SU-DHL-6 (cell line): ENCODE data around the gene ITPK1.

Source experiments
- H2AFZ ChIP-seq: fragments of 200-600 bp; sonication (generic); 2 replicates; pipeline ENCODE4 v1.6.1; 2014; ENCODE audit warnings: low read depth, mild to moderate bottlenecking, moderate library complexity, mixed read lengths, antibody characterized with exemption, low read length; ENCODE audit not compliant: severe bottlenecking
- H3F3A ChIP-seq: fragments of 200-600 bp; shearing (Covaris generic); 2 replicates; pipeline ENCODE4 v1.6.0; 2016; ENCODE audit warnings: antibody characterized with exemption, mild to moderate bottlenecking; ENCODE audit not compliant: insufficient read depth
- H3K27ac ChIP-seq: fragments of 200-600 bp; sonication (generic); 2 replicates; pipeline ENCODE4 v1.5.1; 2016; ENCODE audit warnings: low read depth, mild to moderate bottlenecking, low read length, moderate library complexity, mixed read lengths
- H3K27me3 ChIP-seq: fragments of 200-600 bp; sonication (generic), shearing (Covaris generic); 2 replicates; pipeline ENCODE4 v1.6.0; 2014; ENCODE audit warnings: mild to moderate bottlenecking, low read length
- H3K36me3 ChIP-seq: fragments of 200-600 bp; sonication (generic); 2 replicates; pipeline ENCODE4 v1.6.1; 2014; ENCODE audit warnings: mild to moderate bottlenecking, low read length, mixed read lengths
- H3K4me2 ChIP-seq: fragments of 300-600, 200-600 bp; shearing (Covaris generic), sonication (generic); 2 replicates; pipeline ENCODE4 v1.6.0; 2014; ENCODE audit warnings: low read length, low read depth, mild to moderate bottlenecking; ENCODE audit not compliant: poor library complexity, severe bottlenecking
- H3K4me3 ChIP-seq: fragments of 200-600 bp; sonication (generic); 2 replicates; pipeline ENCODE4 v1.5.1; 2014; ENCODE audit warnings: antibody characterized with exemption, low read length, mild to moderate bottlenecking, mixed read lengths; ENCODE audit not compliant: insufficient read depth, poor library complexity, severe bottlenecking
- H3K79me2 ChIP-seq: fragments of 200-600 bp; sonication (generic); 2 replicates; pipeline ENCODE4 v1.6.1; 2014; ENCODE audit warnings: mild to moderate bottlenecking, low read length, moderate library complexity; ENCODE audit not compliant: insufficient read depth
- H3K9ac ChIP-seq: fragments of 200-600 bp; sonication (generic); 2 replicates; pipeline ENCODE4 v1.7.0; 2014; ENCODE audit warnings: mild to moderate bottlenecking, low read length
- H3K9me2 ChIP-seq: fragments of 200-600 bp; sonication (generic); replicated peaks from 2 replicates; pipeline ENCODE4 v1.6.1; 2014; ENCODE audit warnings: low read length; ENCODE audit not compliant: insufficient read depth
- H3K9me3 ChIP-seq: fragments of 200-600 bp; sonication (generic); 2 replicates; pipeline ENCODE4 v1.6.1; 2014; ENCODE audit warnings: low read length, mixed read lengths; ENCODE audit not compliant: insufficient read depth
- H4K20me1 ChIP-seq: fragments of 200-600 bp; sonication (generic); 2 replicates; pipeline ENCODE4 v1.6.1; 2014; ENCODE audit warnings: low read depth, mild to moderate bottlenecking, antibody characterized with exemption, low read length, moderate library complexity, mixed read lengths
- EZH2phosphoT487 ChIP-seq: fragments of 200-600 bp; sonication (generic), shearing (Covaris generic); conservative IDR thresholded peaks from 2 replicates; pipeline ENCODE4 v1.6.1; 2018; ENCODE audit warnings: mild to moderate bottlenecking, antibody characterized with exemption, low read length, moderate library complexity, mixed read lengths
- TF ChIP-seq, protein P1 (sequence below): fragments of 200-600 bp; sonication (generic); IDR thresholded peaks from one replicate; pipeline ENCODE4 v1.5.1; 2017; ENCODE audit warnings: antibody characterized with exemption, mild to moderate bottlenecking, low read length, moderate library complexity; ENCODE audit not compliant: insufficient read depth, poor library complexity, severe bottlenecking

The ITPK1 gene

DNA sequence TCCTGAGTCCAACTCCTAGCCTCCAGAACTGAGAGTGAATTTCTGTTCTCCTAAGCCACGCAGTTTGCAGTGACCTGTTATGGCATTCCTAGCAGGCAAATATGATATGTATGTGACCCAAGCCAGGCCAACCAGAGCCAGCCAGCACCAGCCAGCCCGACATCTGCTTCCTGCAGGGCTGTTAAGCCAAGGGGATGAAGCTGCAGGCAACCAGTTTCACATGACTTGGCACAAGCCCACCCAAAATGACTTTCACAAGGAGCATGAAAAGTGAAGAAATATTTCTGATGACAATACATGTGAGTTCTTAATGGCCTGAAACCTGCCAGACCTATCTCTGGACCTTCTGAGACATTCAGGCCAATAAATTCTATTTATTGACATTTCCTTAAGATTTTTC, 68.1 kb downstream of the ITPK1 start:
- Histone ChIP-seq H3K36me3 (no peaks in the 10 kb centered on the region), H3K27me3 (no peaks in the 10 kb centered on the region), H3K9me2 (no peaks in the 10 kb centered on the region), H3K79me2 (no peaks in the 10 kb centered on the region), H3K9me3 (no peaks in the 10 kb centered on the region), H4K20me1 (no peaks in the 10 kb centered on the region), H3K4me2 (no peak overlapping the region), H3K4me3 (no peak overlapping the region), H3F3A (no peaks in the 10 kb centered on the region), H3K9ac (no peak overlapping the region), H3K27ac (no peak overlapping the region), H2AFZ (no peak overlapping the region)
- TF ChIP-seq, protein P1, sequence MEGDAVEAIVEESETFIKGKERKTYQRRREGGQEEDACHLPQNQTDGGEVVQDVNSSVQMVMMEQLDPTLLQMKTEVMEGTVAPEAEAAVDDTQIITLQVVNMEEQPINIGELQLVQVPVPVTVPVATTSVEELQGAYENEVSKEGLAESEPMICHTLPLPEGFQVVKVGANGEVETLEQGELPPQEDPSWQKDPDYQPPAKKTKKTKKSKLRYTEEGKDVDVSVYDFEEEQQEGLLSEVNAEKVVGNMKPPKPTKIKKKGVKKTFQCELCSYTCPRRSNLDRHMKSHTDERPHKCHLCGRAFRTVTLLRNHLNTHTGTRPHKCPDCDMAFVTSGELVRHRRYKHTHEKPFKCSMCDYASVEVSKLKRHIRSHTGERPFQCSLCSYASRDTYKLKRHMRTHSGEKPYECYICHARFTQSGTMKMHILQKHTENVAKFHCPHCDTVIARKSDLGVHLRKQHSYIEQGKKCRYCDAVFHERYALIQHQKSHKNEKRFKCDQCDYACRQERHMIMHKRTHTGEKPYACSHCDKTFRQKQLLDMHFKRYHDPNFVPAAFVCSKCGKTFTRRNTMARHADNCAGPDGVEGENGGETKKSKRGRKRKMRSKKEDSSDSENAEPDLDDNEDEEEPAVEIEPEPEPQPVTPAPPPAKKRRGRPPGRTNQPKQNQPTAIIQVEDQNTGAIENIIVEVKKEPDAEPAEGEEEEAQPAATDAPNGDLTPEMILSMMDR = no peak
- no peak for TF ChIP-seq EZH2phosphoT487

DNA sequence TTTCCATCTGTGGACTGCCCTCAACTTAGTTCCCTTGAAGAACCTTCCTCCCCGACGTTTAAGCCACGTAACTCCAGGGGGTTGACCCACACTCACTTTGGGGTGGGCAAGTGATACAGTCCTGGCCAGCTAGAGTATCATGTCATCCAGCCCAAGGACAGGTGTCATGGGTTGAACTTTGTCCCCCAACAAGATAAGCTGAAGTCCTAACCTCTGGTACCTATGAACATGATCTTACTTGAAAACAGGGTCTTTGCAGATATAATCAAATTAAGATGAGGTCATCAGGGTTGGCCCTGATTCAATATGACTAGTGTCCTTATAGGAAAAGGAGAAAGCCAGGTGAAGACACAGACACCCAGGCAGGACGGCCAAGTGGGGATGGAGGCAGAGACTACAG, 68.6 kb downstream of the ITPK1 start:
- H4K20me1 ChIP-seq = no peaks in the 10 kb centered on the region
- H3K9me3 ChIP-seq = no peaks in the 10 kb centered on the region
- H3K79me2 ChIP-seq = no peaks in the 10 kb centered on the region
- H3K27me3 ChIP-seq = no peaks in the 10 kb centered on the region
- H3F3A ChIP-seq = no peaks in the 10 kb centered on the region
- no peak overlapping the region for H3K4me3 ChIP-seq
- no peak overlapping the region for H3K4me2 ChIP-seq
- H3K36me3 ChIP-seq = no peaks in the 10 kb centered on the region
- no peak overlapping the region for H3K9ac ChIP-seq
- no peak overlapping the region for H2AFZ ChIP-seq
- TF ChIP-seq, protein P1 = no peak
- TF ChIP-seq EZH2phosphoT487 = no peak
- no peak overlapping the region for H3K27ac ChIP-seq
- no peaks in the 10 kb centered on the region for H3K9me2 ChIP-seq

DNA sequence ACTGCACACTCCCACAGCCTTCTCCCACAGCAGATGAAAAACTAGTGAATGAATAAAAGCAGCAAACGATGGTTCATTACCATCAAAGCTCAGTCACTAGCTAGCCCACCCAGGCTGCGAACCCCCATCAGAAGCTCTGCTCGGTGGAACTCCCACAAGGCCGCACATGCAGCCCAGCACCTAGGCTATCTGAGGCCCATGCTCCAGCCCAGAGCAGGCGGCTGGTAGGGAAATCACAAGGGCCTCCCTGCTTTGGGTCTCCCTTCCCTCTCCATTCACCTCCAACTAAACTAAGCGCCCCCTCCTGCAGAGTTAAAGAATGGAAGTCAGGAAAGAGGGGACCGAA, 69.0 kb downstream of the ITPK1 start:
- H3K9me3 ChIP-seq = no peaks in the 10 kb centered on the region
- no peak overlapping the region for H3K4me2 ChIP-seq
- H3K36me3 ChIP-seq = no peaks in the 10 kb centered on the region
- no peak overlapping the region for H3K4me3 ChIP-seq
- H2AFZ ChIP-seq = no peak overlapping the region
- H3K79me2 ChIP-seq = no peaks in the 10 kb centered on the region
- H3K9ac ChIP-seq = no peak overlapping the region
- no peak overlapping the region for H3K27ac ChIP-seq
- H3K27me3 ChIP-seq = no peaks in the 10 kb centered on the region
- no peaks in the 10 kb centered on the region for H3K9me2 ChIP-seq
- TF ChIP-seq EZH2phosphoT487 = no peak
- TF ChIP-seq, protein P1 = no peak
- H3F3A ChIP-seq = no peaks in the 10 kb centered on the region
- no peaks in the 10 kb centered on the region for H4K20me1 ChIP-seq
